ENCODE data around the gene CAMK1D.
"Not testable (repeated sequence)": the region's sequence is repeated elsewhere in the genome, so short reads cannot be mapped to it uniquely, and the experiment has no call there.

Gene CAMK1D

DNA sequence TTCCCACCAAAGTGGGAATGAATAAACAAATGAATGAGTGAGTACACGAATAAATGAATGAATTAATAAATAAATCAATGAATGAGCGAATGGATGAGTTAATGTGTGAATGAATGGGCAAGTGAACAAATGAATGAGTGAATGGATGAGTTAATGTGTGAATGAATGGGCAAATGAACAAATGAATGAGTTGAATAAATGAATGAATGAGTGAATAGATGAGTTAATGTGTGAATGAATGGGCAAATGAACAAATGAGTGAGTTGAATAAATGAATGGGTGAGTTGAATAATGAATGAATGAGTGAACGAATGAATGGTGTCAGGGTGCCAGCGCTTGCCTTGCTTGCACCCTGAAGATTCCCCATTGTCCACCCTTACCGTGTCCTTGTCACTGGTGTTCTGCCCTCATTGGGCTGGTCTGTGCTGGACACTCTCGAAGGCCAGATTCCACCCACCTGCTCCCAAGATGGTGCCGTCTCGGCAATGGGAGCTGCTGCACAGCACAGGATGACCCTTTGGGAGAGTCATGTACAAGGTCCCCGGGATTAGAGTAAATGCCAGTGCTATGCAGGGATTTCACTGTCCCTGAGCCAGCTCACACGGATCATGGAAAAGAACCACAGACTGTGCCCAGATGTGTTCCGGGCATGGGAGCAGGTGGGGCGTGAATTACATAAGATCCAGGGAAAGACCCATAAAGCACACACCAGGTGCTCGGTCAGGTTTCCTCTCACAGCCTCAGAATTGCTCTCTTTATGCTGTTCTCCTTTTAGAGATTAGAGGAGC, 83.2 kb downstream of the CAMK1D start:
- POLR2A ChIA-PET, result no interaction called here
- no peak for DNase-seq (ENCODE audit: low read depth, low spot score)
- H3K4me3 ChIP-seq (ENCODE audit: low read depth, low read length), result no peak overlapping the region
- CTCF ChIA-PET, result no interaction called here
- TF ChIP-seq, protein P1, sequence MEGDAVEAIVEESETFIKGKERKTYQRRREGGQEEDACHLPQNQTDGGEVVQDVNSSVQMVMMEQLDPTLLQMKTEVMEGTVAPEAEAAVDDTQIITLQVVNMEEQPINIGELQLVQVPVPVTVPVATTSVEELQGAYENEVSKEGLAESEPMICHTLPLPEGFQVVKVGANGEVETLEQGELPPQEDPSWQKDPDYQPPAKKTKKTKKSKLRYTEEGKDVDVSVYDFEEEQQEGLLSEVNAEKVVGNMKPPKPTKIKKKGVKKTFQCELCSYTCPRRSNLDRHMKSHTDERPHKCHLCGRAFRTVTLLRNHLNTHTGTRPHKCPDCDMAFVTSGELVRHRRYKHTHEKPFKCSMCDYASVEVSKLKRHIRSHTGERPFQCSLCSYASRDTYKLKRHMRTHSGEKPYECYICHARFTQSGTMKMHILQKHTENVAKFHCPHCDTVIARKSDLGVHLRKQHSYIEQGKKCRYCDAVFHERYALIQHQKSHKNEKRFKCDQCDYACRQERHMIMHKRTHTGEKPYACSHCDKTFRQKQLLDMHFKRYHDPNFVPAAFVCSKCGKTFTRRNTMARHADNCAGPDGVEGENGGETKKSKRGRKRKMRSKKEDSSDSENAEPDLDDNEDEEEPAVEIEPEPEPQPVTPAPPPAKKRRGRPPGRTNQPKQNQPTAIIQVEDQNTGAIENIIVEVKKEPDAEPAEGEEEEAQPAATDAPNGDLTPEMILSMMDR (IDR thresholded peaks at IDR 0.05; ENCODE audit: insufficient read depth, low read length, missing control alignments), result no peak

- POLR2A ChIA-PET, result no interaction called here
- TF ChIP-seq, protein P1 (IDR thresholded peaks at IDR 0.05; ENCODE audit: insufficient read depth, low read length, missing control alignments), result no peak
- DNase-seq (ENCODE audit: low read depth, low spot score), result no peak
- H3K4me3 ChIP-seq (ENCODE audit: low read depth, low read length), result no peak overlapping the region
- CTCF ChIA-PET, result no interaction called here
Observed at GRCh38 chr10:12434277-12434676, 84.9 kb downstream of the CAMK1D start.

DNA sequence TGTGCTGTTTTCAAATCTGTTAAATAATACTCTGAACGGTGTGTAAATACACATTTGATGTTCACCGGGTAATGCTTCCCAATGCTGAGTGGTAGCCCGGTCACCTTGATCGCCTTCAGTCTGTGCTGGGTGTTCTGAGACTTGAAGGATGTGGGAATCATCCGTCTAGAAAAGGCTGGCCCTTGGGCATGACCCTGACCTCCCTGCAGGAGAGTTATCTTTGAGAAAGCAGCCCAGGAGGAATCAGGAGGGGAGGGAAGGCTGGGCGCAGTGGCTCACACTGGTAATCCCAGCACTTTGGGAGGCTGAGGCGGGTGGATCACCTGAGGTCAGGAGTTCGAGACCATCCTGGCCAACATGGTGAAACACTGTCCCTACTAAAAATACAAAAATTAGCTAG, 85.3 kb downstream of the CAMK1D start:
- CTCF ChIA-PET; DNase-seq (ENCODE audit: low read depth, low spot score); POLR2A ChIA-PET; H3K4me3 ChIP-seq (ENCODE audit: low read depth, low read length): not testable (repeated sequence)

DNA sequence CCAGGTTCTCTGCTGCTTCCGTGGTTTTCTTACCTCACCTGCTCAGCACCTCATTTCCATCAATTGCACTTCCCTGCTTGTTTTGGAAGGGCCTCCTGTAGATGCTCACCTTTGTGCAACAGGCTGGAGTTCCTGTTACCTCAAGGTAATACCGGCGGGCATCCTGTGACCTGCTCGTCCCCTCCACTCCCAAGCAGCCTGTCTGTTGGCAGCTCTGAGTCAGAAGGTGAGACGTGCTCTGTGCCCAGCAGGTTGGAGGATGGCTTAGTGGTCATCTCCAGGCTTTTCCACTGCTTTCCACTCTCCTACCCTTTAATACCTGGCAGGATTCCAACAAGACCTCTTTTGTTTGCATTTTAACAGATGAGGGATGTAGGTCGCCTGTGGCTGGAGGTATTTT, 86.0 kb downstream of the CAMK1D start:
- no peak overlapping the region for H3K4me3 ChIP-seq (ENCODE audit: low read depth, low read length)
- CTCF ChIA-PET, result no interaction called here
- TF ChIP-seq, protein P1 (IDR thresholded peaks at IDR 0.05; ENCODE audit: insufficient read depth, low read length, missing control alignments), result no peak
- POLR2A ChIA-PET, result interaction anchor here (0.5 kb wide), 1 partner anchor 119 kb away, joined by 3 read pairs; no protein-coding TSS in a partner anchor
- no peak for DNase-seq (ENCODE audit: low read depth, low spot score)

DNA sequence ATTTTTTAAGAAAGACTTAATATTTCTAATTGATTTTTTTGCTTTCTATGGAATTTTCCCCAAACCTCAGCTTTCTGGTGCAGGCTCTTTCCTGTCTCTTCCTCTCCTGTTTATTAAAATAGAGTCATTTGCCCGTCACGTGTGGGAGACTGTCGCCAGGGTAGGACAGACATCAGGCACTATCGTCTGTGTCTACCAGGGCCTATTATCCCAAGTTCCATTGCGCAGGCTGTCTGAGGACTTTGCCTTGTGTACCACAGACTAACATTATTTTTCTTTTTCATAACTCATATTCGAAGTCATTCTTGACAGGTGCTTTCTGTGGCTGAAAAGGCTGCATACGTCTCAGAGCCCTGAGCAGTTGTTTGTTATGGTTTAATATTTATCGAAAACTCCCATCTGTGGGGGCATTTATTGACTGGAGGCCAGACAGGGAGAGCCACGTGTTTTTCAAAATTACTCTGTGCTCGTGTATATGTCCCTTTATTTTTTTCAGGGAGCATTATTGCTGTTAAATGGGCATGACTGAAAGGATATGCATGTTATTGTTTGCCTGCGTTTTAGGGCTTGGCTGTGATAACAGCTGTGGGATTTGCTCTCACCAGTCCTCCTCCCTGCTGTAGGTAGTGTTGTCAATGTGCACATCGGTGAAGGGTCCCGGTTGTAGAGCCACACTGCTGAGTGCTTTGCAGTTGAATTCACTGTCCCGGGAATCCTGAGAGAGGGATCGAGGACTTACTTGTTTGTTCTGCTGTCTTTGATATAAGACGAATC, 89.8 kb downstream of the CAMK1D start:
- DNase-seq (ENCODE audit: low read depth, low spot score), result no peak
- H3K4me3 ChIP-seq (ENCODE audit: low read depth, low read length), result no peak overlapping the region
- ChIA-PET CTCF (no interaction called here), POLR2A (no interaction called here)
- TF ChIP-seq, protein P1 (IDR thresholded peaks at IDR 0.05; ENCODE audit: insufficient read depth, low read length, missing control alignments), result no peak

DNA sequence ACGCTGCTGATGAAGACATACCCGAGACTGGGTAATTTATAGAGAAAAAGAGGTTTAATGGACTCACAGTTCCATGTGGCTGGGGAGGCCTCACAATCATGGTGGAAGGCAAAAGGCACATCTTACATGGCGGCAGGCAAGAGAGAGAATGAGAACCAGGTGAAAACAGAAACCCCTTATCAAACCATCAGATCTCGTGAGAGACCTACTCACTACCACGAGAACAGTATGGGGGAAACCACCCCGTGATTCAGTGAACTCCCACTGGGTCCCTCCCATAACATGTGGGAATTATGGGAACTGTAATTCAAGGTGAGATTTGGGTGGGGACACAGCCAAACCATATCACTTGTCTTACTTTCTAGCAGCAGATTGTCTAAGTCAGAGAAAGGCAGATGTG, 90.4 kb downstream of the CAMK1D start:
- POLR2A ChIA-PET; H3K4me3 ChIP-seq (ENCODE audit: low read depth, low read length); DNase-seq (ENCODE audit: low read depth, low spot score); CTCF ChIA-PET: not testable (repeated sequence)

GRCh38 chr10:12443026-12443425, 93.7 kb downstream of the CAMK1D start:
- H3K4me3 ChIP-seq (ENCODE audit: low read depth, low read length), result no peak overlapping the region
- CTCF ChIA-PET, result no interaction called here
- no peak for DNase-seq (ENCODE audit: low read depth, low spot score)
- POLR2A ChIA-PET, result no interaction called here
- TF ChIP-seq, protein P1 (IDR thresholded peaks at IDR 0.05; ENCODE audit: insufficient read depth, low read length, missing control alignments), result no peak
